NCI-H146 (cell line): ENCODE measurements around the gene TIMP3.
"Not testable (repeated sequence)": the region's sequence is repeated elsewhere in the genome, so short reads cannot be mapped to it uniquely, and the experiment has no call there.

Experiments used
- DNase-seq: peaks from one replicate; lab custom pipeline; 2025; lab: John Stamatoyannopoulos, UW

TIMP3 gene

DNA sequence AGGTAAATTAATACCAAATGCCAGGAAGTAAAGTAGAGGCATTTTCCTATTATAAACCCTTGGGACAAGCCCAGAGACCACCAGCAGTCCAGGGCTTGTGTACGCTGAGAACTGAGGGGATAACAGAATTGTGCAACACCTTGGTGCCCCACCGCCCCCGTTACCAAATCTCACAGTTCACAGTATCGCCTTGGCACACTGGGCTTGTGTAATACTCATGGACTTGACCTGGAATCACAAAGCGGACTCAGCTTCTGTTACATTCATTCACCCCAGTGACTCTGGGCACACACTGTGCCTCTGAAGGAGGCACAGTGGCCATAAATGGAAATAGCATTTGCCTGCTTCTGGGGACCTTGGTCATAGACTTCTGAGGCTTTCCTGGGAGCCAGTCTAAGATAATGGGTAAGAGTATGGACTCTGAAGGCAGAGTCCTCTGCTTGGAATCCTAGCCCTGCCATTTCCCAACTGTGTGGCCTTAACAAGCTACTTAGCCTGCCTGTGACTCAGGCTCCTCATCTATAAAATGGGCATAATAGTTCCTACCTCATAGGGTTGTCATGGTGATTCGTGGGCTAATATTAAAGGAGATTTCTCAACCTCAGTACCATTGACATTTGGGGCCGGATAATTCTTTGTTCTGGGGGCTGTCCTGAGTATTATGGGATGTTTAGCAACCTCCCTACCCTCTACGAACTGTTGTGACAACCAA, 53.7 kb downstream of the TIMP3 start:
- no peak for DNase-seq

DNA sequence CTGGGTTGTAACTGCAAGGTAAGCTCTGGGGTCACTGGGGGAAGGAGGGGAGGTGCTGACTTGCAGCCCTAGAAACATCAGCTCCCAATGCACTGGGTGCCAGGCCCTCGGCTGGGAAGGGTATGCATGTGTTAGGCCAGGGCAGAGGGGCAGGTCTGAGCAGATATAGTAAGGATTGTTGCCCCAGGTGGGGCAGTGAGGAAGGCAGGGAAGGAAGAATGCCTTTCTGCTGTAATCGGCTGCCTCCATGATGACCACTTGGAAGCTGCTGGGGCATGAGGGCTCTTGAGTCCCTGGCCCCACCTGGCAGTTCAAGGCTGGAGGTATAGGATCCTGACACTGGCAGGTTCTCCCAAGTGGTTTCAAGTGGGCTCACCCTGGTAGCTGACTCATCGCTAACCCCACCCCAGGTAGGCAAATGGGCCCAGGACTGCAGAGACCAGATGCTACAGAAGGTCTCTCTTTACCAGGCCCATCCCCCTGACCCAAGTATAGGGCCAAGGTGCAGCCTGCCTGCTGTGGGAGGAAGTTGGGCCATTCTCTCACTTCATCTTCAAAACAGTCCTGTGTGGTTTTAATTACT, 56.7 kb downstream of the TIMP3 start:
- DNase-seq, result no peak

DNA sequence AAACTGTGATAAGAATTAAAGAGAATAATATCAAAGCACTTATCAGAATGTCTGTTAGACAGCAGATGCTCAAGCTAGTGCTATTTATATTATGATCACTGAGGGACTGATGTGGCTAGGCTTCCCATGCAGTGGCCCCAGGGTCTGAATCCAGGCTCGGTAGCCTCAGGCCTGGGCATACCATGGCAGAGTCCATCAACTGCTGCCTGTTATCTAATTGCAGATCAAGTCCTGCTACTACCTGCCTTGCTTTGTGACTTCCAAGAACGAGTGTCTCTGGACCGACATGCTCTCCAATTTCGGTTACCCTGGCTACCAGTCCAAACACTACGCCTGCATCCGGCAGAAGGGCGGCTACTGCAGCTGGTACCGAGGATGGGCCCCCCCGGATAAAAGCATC, 57.5 kb downstream of the TIMP3 start:
- DNase-seq, result no peak

- no peak for DNase-seq
Measured at GRCh38 chr22:32859743-32860142, 58.2 kb downstream of the TIMP3 start.

DNA sequence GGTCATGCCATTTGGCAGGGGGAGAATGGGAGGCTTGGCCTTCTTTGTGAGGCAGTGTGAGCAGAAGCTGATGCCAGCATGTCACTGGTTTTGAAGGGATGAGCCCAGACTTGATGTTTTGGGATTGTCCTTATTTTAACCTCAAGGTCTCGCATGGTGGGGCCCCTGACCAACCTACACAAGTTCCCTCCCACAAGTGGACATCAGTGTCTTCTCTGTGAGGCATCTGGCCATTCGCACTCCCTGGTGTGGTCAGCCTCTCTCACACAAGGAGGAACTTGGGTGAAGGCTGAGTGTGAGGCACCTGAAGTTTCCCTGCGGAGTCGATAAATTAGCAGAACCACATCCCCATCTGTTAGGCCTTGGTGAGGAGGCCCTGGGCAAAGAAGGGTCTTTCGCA, 59.8 kb downstream of the TIMP3 start:
- no peak for DNase-seq

GRCh38 chr22:32862083-32862482, 60.6 kb downstream of the TIMP3 start:
- no peak for DNase-seq

GRCh38 chr22:32862936-32863661, 61.6 kb downstream of the TIMP3 start:
- no peak for DNase-seq

- DNase-seq, result no peak
Measured at GRCh38 chr22:32864041-32864440, 62.5 kb downstream of the TIMP3 start.

- DNase-seq, result no peak
Measured at GRCh38 chr22:32864596-32864995, 63.1 kb downstream of the TIMP3 start.

GRCh38 chr22:32866953-32867352, 65.4 kb downstream of the TIMP3 start:
- DNase-seq, result no peak

DNA sequence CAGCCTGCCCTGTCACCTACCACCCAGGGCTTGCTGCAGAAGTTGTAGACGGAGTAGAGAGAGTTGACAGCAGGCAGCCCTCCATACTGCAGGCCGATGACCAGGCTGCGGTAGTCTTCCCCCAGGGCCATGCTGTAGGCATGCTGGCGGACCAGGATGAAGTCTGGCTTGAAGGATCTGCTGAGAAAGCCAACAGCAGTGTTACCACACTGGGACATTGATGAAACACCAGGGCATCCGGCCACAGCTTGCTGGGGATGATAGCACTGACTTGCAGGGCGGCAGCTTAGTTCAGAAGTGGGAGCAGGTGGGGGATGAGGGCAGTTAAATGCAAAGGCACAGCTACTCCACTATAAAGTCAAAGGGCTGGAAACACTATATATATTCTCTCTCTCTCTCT, 67.4 kb downstream of the TIMP3 start:
- no peak for DNase-seq

DNA sequence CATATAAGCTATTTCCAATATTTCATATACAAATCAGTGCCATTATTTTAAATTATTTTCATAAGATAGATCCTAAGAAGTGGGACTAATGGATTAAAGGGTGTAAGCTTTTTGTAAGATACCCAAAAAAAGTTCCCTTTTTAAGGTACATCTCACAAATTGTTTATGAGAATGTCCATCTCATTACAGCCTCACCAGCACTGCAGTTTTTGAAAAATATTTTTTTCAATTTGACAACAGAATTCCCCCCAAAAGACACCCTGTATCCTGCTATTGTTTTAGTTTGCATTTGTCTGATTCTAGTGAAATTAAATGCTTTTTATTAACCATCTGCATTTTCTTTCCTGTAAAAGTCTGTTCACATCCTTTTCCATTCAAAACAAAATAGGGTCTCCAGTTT, 69.0 kb downstream of the TIMP3 start:
- DNase-seq, result no peak

DNA sequence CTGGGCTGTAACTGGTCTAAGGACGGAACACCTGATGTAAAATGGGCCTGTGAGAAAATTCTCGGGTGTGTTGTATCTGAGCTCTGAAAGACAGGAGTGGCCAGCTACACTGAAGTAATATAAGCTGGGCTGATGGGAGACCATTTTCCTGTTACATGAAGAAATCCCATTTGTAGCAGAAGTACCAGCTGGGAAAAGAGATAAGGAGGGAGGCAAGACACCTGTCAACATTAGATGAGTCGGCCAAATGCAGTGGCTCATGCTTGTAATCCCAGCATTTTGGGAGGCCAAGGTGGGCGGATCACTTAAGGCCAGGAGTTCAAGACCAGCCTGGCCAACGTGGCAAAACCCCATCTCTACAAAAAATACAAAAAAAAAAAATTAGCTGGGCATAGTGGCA, 72.1 kb downstream of the TIMP3 start:
- not testable (repeated sequence) for DNase-seq

DNA sequence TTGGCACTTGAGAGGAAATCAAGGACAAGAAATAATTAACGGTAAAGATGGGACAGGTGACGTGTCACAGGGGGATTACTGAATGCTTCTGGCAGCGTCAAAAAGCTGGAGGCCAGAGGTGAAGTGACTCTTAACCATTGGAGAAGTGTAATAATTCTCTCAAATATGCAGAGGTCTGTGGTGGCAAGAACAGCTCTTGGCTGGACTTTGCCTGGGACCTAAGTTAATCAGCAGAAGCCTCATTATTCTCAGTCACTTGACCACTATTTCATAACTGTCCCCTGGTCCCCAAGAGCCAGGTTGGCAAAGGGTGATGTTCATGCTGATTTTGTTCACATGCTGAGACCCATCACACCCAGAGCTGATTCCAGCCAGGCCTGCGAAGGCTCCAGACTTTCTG, 72.9 kb downstream of the TIMP3 start:
- DNase-seq, result no peak

DNA sequence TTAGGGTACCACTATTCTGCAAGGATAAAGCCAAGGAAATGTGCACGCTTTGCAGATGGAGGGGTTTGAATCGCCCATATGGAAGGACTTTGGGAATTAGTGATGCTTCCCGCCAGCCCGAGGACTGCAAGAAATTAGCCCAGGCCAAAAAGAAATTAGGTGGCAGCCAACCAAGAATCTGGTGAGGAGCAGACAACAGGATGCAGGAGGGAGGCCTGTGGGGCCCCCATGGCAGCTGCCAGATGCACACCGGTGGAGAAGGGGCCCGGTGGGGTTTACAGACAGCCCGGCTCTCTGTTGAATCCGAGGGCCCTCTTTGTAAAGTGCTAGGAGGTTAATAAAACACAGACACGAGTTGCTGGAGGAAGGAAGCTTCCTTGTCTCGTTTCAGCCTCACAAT, 73.5 kb downstream of the TIMP3 start:
- no peak for DNase-seq

DNA sequence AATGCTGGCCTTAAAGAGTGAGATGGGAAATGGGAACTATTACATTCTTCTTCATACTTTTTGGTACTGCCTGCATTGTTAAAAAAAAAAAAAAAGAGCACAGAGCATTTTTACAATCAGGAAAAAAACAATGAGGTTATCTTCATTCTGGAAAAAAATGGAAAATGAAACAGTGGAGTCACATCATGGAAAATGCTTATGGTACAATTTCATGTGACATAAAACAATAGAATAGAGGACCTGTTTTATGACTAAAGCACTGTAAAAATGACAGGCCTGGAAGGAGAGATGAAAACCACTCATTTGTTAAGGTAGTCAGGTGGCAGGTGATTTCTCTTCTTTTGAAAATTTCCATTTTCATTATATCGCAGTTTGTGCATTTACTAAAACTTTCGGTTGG, 75.0 kb downstream of the TIMP3 start:
- DNase-seq, result no peak

DNA sequence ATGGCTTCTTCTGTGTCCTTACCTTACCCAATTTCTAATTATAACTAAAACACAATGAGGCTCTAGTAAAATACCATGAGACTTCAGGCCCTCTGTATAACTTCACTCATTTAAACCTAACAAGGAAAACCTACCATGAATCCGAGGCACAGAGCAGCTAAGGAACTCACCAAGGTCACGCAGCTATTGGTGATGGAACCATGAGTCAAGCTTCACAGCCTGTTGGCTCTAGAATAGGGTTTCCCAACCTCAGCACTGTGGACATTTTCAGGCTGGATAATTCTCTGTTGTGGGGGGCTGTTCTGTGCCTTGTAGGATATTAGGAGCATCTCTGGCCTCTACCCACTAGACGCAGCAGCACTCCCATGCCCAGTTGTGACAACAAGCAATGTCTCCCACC, 75.7 kb downstream of the TIMP3 start:
- DNase-seq, result no peak

- DNase-seq, result no peak
Measured at GRCh38 chr22:32879550-32879949, 78.0 kb downstream of the TIMP3 start.

DNA sequence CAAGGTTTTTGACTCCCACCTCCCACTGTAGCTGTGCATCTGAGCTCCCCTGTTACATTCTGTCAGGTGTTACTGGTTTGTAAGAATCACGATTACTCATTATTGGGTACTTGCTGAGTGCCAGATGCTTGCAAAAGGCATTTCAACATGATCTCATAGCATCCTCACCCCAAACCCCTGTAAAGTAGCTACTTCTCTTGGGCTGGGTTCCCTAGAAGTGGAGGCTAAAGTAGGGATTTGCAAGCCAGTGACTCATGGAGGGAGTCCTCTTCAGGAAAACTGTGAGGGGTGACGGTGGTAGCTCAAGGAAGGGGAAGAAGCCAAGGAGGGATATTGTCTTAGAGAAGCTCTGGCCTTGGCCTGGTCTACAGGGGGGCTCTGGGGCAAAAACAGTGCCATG, 78.6 kb downstream of the TIMP3 start:
- no peak for DNase-seq

DNA sequence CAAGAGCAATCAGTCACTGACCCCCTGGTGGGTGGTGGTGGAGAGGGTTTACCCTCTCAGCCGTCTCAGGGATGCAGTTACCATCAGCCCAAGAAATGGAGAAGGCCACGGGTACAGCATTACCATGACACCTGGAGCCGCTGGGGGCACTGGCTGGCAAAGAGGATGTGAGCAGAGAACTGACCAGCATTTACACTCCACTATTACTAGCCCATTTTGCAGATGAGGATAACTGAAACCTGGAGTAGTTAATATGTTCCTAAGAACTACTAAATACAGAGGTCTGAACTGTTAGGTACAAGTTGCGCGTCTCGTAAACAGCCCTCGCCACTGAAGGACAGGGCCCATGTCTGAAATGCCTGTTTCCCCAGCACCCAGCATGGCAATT, 79.0 kb downstream of the TIMP3 start:
- no peak for DNase-seq

GRCh38 chr22:32880893-32881596, 79.5 kb downstream of the TIMP3 start:
- peak; percentile 88 for DNase-seq

DNA sequence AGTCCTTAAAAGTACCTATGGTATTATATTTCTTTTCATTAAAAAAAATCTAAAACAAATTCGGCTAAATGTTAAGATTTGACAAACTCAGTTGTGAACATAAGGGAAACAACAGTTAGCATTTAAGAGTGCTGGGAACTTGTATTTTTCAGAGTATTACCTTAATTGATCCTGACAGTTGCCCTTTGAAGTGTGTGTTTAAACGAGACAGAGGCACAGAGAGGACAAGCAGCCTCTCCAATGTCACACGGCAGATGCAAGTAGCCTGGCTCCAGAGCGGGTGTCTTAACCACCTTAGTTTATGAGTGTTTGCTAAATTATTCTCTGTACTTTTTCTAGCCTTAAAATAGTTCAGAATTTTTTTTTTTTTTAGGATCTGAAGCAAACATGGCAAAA, 80.9 kb downstream of the TIMP3 start:
- no peak for DNase-seq
